ENCODE data around the gene C19orf38.

GRCh38 chr19:10800488-10800887, 47.7 kb upstream of the C19orf38 start:
- TF ChIP-seq CTCF (IDR thresholded peaks at IDR 0.05) (no peak), EZH2 (IDR thresholded peaks at IDR 0.05; ENCODE audit: borderline replicate concordance, insufficient read depth, low read depth, low read length, poor library complexity, severe bottlenecking) (no peak)
